EH (cell line): Measurements from ENCODE around the gene PHKB.
"Not testable (repeated sequence)": the region's sequence is repeated elsewhere in the genome, so short reads cannot be mapped to it uniquely, and the experiment has no call there.

Source experiments
- DNase-seq: peaks from one replicate; pipeline ENCODE4 v3.0.0-alpha.2; 2015; ENCODE audit warnings: low read depth

The PHKB gene

GRCh38 chr16:47460711-47461597 lies at the start of gene PHKB, which contains the start of gene ITFG1:
PHKB (plus strand) TSS chr16:47461331; CDS start chr16:47461351, 20 bp downstream.
ITFG1 (minus strand) TSS chr16:47461063; CDS start chr16:47461045, 18 bp downstream.
- DNase-seq, result peak; percentile 93

- peak; percentile 19 for DNase-seq
Measured at GRCh38 chr16:47413041-47413440, 48.1 kb upstream of the PHKB start.

- DNase-seq, result no peak
Measured at GRCh38 chr16:47416869-47417268, 44.3 kb upstream of the PHKB start.

GRCh38 chr16:47424846-47425245 lies 36.3 kb upstream of the PHKB start:
- DNase-seq, result no peak

- no peak for DNase-seq
Measured at GRCh38 chr16:47426806-47427205, 34.3 kb upstream of the PHKB start.

- DNase-seq, result no peak
Measured at GRCh38 chr16:47431960-47432359, 29.2 kb upstream of the PHKB start.

- peak; percentile 13 for DNase-seq
Measured at GRCh38 chr16:47434274-47434673, 26.9 kb upstream of the PHKB start.

- not testable (repeated sequence) for DNase-seq
Measured at GRCh38 chr16:47440066-47440465, 21.1 kb upstream of the PHKB start.

GRCh38 chr16:47442884-47443283 lies 18.2 kb upstream of the PHKB start:
- not testable (repeated sequence) for DNase-seq

- no peak for DNase-seq
Measured at GRCh38 chr16:47446431-47446830, 14.7 kb upstream of the PHKB start.

GRCh38 chr16:47448830-47449575 lies 12.1 kb upstream of the PHKB start:
- no peak for DNase-seq

GRCh38 chr16:47449788-47450187 lies 11.3 kb upstream of the PHKB start:
- peak; percentile 7 for DNase-seq

GRCh38 chr16:47458331-47458730 lies 2.8 kb upstream of the PHKB start:
- DNase-seq, result no peak

GRCh38 chr16:47459603-47460002 lies 1.5 kb upstream of the PHKB start:
- DNase-seq, result no peak

GRCh38 chr16:47460359-47460710 lies 796 bp upstream of the PHKB start:
- peak; percentile 27 for DNase-seq

GRCh38 chr16:47461598-47462266 lies 601 bp downstream of the PHKB start:
- peak; percentile 59 for DNase-seq

GRCh38 chr16:47463771-47464624 lies 2.9 kb downstream of the PHKB start:
- peak; percentile 7 for DNase-seq

GRCh38 chr16:47465919-47466630 lies 4.9 kb downstream of the PHKB start:
- no peak for DNase-seq

GRCh38 chr16:47467501-47467900 lies 6.4 kb downstream of the PHKB start:
- DNase-seq, result peak; percentile 3

- DNase-seq, result not testable (repeated sequence)
Measured at GRCh38 chr16:47468070-47468689, 7.0 kb downstream of the PHKB start.
